GM12891 (cell line): ENCODE results near the gene LCN1.

ENCODE experiments used
- DNase-seq: peaks from one replicate; pipeline ENCODE4 v3.0.0; 2011; ENCODE audit warnings: low spot score; ENCODE audit not compliant: insufficient read length
- FAIRE-seq: peaks from 2 replicates; lab custom pipeline; 2011; peaks lifted over from hg19 to GRCh38; lab: Jason Lieb, UNC
- PAX5 ChIP-seq: IDR thresholded peaks from 2 replicates; pipeline ENCODE4 v1.6.1; 2011; ENCODE audit warnings: low read length, moderate library complexity, mild to moderate bottlenecking; ENCODE audit not compliant: insufficient read depth, severe bottlenecking
- POLR2A ChIP-seq: IDR thresholded peaks from 2 replicates; pipeline ENCODE4 v1.6.1; 2011; ENCODE audit warnings: low read depth, low read length, control low read depth
- POLR2AphosphoS5 ChIP-seq: IDR thresholded peaks from 2 replicates; pipeline ENCODE4 v1.6.1; 2011; ENCODE audit warnings: low read depth, low read length, control low read depth
- POU2F2 ChIP-seq: IDR thresholded peaks from 2 replicates; pipeline ENCODE4 v1.6.1; 2011; ENCODE audit warnings: low read depth, mild to moderate bottlenecking, control low read depth, low read length, moderate library complexity
- SPI1 ChIP-seq: IDR thresholded peaks from 2 replicates; pipeline ENCODE4 v1.6.1; 2011; ENCODE audit warnings: low read depth, low read length, control low read depth
- TAF1 ChIP-seq: IDR thresholded peaks from 2 replicates; pipeline ENCODE4 v1.6.1; 2011; ENCODE audit warnings: low read depth, low read length, control low read depth

LCN1 gene

DNA sequence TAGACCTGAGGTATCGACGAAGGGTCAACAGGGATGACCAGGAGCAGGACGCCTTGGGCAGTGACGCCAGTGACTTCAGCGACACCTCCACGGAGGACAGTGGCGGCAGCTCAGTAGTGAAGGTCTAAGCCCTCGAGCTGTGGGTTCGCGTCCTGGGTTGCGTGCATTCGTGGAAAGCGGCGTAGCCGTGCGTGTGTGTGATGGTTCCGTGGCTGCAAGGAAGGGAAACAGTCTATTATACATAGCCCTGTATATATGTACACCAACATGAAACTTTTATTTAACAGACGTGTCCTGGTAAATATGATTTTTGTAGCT lies 33.3 kb upstream of the LCN1 start:
- FAIRE-seq (no peak), DNase-seq (no peak)
- no peak for TF ChIP-seq POU2F2

DNA sequence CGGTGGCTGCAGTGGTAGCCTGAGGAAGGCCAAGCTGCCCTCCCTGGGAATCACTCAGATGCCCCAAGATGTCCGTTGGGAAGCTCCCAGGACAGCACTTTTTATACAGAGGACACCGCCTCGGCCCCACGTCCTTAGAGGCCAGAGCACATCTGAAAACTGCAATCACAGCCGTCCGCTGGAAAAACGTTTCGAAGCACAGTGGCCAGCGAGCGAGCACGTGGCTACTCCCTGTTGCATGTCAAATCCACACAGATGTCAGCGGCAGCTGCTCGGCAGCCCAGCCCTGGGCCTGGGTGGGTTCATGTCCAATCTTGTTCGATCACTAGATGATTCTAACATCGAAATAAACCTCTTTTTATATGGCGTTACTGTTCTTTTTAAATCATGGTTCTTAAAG lies 32.7 kb upstream of the LCN1 start:
- FAIRE-seq = no peak
- TF ChIP-seq POU2F2 = no peak
- TF ChIP-seq SPI1 = no peak
- TF ChIP-seq POLR2AphosphoS5 = no peak
- TF ChIP-seq POLR2A = no peak
- TF ChIP-seq TAF1 = no peak
- TF ChIP-seq PAX5 = no peak
- DNase-seq = no peak

DNA sequence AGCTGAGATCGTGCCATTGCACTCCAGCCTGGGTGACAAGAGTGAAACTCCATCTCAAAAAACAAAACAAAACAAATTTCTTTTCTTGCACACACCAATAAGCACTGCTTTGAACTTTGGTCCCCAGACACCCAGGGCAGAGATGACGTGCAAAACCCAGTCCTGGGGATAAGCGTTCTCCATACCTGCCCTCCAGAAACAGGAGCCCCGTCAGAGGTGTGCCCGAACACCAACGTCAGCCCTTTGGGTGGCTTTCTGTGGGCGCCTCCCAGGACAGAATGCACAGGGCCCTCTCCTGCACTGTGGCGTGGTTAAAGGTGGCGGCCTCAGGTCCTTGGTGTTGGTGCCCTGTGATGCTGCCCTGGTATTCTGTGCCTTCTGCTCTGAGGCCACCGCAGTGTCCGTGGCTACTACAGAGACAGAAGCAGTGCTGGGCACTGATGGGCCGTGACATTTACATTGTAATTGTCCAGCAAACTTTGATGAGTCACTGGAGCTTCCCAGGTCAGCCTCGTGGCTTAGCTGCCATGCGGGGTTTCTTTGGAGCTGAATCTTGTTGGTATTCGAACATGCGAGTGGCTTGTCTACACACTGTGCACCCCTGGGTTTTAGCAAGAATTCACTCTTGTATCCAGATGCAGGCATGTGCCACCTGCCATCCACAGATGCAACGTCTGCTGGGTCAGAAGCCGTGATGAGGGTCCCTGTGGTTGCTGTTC lies 31.9 kb upstream of the LCN1 start:
- DNase-seq (no peak), FAIRE-seq (no peak)
- TF ChIP-seq SPI1 (no peak), TAF1 (no peak), POLR2A (no peak), POU2F2 (no peak), POLR2AphosphoS5 (no peak), PAX5 (no peak)

DNA sequence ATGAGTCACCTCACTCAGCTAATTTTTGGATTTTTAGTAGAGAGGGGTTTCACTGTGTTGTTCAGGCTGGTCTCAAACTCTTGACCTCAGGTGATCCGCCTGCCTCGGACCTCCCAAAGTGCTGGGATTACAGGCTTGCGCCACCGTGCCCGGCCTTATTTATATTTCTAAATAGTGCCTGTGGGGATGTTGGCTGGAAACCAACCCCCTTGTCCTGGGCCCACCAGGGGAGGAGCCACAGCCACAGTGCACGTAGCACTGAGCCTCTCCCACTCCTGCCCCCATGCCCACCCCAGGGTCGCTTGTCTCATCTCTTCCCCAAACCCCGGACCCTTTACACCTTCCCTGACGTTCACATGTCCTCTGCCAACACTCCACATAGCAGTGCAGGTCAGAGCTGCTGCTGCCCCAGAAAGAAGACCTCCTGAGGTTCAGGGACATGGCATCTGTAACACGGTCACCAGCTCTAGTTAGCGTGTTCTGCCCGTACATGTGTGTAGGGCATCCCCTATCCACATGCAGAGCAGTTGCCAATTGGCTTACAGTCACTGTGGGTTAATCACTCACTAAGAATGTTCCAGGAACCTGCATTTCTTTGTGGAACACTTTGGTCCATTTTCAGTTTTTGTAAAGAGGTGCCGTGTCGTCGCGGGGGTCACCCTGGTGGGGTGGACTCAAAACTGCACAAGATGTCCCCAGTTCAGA lies 30.9 kb upstream of the LCN1 start:
- no peak for FAIRE-seq
- TF ChIP-seq SPI1 = no peak
- no peak for TF ChIP-seq POLR2AphosphoS5
- TF ChIP-seq TAF1 = no peak
- no peak for TF ChIP-seq POU2F2
- TF ChIP-seq PAX5 = no peak
- TF ChIP-seq POLR2A = no peak
- no peak for DNase-seq

DNA sequence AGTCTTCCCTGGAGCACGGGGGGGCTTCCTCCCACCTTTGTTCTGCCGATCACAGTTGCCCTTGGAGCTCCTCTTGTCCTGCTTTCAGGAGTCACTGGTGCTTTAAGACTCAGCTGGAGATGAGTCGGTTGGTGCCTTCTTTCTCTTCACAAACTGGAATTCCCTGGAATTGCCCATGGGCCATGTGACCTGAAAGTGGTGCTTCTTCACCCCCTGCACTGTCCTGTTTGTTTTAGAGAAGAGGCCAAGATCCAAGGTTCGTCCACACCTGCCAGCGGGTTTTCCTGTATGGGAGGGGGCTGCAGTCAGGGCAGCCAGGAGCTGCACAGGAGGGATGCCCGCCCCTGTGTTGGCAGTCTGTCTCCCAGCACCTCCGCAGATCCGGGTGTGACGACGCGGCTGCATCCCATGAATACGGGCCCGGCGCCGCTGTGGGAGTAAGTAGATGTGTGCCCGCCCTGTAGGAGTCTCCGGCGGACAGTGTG lies 30.2 kb upstream of the LCN1 start:
- no peak for FAIRE-seq
- DNase-seq = no peak
- TF ChIP-seq POLR2A = no peak
- TF ChIP-seq POU2F2 = no peak
- TF ChIP-seq POLR2AphosphoS5 = no peak
- no peak for TF ChIP-seq TAF1
- no peak for TF ChIP-seq PAX5
- TF ChIP-seq SPI1 = no peak

DNA sequence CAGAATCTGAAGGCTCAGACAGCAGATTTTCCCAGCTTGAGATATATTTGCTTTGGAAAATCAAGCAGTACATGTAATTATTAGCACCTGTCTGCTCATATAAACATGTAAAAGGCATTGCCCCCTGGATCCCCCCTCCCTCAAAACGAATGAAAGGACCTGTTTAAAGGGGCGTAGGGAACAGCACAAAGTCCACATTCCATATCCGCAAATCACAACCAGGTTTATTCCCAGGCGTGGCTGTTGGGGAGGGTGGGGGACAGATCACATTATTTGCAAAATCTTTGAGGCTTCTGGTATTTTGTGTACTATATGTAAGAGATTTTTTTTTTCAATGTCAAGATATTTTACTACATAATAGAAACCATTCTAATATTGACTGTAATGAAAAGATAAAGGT lies 29.5 kb upstream of the LCN1 start:
- no peak for TF ChIP-seq POU2F2
- TF ChIP-seq PAX5 = no peak
- no peak for TF ChIP-seq POLR2A
- no peak for TF ChIP-seq POLR2AphosphoS5
- no peak for TF ChIP-seq SPI1
- no peak for TF ChIP-seq TAF1
- no peak for FAIRE-seq
- DNase-seq = no peak

DNA sequence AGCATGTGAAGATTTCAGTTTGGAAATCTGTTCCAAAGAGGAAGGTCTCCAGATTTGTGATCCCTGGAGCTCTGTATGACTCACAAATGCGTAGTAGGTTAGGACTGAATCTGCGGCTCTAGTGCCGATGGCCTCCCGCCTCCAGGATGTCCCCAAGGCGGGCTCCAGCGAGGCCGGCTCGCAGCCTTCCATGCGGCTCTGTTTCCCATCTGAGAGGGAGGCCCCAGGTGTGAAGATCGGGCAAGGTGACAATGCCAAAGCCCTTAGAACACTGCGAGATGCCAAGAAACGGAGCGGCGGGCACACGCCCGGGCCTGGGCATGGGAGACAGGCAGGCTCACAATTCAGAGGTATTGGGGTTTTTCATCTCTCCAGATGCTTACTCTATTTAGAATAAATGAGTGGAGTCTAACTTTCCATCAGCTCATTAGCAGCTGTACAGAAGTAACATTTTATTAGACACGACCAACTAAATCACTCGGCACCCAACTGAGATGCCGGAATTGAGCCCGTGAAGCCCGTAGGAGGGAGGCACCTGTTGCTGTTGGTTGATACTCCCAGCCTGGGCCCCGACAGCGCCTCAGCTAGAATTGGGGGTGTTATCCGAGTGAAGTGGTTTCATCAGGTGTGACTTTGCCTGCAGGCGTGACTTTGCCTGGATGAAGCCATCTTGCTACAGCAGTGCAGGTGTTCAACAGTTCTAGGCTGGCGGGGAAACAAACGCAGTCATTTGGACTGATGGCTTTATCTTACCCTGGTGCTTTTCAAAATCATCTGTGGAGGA lies 28.2 kb upstream of the LCN1 start:
- DNase-seq (no peak), FAIRE-seq (no peak)
- TF ChIP-seq POLR2A (no peak), POLR2AphosphoS5 (no peak), POU2F2 (no peak), TAF1 (no peak), SPI1 (no peak), PAX5 (no peak)

DNA sequence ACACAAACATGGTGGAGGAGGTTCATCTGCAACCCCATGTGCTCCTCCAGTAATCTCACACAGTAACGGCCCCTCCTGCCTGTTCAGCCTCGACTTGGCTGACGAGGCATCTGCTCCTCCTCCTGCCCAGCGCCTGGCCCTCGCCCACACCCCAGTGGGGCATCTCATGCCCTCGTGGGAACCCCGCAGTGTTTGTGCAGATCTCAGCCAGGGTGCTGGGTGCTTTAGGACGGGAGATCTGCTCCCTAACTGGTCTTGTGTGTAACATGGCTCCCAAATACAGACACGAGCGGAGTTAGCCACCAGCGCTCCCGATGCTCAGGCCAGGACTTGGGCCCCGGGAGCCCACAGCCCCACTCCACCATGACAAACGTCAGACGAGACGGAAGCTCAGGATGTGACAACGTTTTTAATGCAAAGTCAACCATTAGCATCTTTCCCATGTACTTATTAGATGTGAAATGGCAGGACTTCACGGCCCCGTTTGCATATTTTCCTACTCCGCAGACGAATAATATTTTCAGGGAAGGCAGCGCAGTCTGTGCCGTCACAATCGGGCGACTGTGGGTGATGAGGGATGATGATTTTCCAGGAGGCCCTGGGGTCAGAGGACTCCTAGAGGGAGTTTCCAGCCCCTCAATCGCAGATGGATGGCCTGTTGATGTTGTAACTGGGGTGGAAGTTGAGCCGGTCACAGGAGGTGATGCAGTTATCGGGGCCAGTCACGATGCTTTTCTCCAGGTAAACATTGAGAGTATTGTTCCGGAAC lies 26.3 kb upstream of the LCN1 start:
- FAIRE-seq (no peak), DNase-seq (no peak)
- TF ChIP-seq PAX5 (no peak), POLR2A (no peak), POU2F2 (no peak), SPI1 (no peak), POLR2AphosphoS5 (no peak), TAF1 (no peak)
